NCI-H1092 (cell line): ENCODE data around the gene RAB17.

Source experiments
- DNase-seq: peaks from one replicate; lab custom pipeline; 2025; lab: John Stamatoyannopoulos, UW

The RAB17 gene

GRCh38 chr2:237577956-237578870 lies 12.3 kb downstream of the RAB17 start:
- no peak for DNase-seq

DNA sequence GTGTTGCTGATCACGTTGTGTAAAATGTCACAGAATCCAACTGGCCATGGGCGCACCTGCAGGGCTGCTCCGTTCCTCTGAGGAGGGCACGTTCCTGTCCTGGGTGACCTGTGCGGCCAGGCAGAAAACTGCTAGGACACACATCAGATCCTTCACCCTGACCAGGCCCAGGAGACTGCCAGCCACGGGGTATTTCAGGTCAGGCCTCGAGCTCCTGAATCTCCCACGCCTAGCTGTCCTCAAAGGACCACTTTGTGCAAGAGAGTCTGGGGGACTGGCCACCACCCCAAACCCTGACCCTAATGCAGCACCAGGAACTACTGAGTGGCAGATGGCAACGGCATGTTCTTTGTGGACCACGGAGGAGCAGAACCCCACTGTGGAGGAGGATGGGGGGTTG lies 13.1 kb downstream of the RAB17 start:
- no peak for DNase-seq

GRCh38 chr2:237576974-237577373 lies 13.6 kb downstream of the RAB17 start:
- DNase-seq = no peak

- no peak for DNase-seq
Measured at GRCh38 chr2:237575869-237576862, 14.4 kb downstream of the RAB17 start.

DNA sequence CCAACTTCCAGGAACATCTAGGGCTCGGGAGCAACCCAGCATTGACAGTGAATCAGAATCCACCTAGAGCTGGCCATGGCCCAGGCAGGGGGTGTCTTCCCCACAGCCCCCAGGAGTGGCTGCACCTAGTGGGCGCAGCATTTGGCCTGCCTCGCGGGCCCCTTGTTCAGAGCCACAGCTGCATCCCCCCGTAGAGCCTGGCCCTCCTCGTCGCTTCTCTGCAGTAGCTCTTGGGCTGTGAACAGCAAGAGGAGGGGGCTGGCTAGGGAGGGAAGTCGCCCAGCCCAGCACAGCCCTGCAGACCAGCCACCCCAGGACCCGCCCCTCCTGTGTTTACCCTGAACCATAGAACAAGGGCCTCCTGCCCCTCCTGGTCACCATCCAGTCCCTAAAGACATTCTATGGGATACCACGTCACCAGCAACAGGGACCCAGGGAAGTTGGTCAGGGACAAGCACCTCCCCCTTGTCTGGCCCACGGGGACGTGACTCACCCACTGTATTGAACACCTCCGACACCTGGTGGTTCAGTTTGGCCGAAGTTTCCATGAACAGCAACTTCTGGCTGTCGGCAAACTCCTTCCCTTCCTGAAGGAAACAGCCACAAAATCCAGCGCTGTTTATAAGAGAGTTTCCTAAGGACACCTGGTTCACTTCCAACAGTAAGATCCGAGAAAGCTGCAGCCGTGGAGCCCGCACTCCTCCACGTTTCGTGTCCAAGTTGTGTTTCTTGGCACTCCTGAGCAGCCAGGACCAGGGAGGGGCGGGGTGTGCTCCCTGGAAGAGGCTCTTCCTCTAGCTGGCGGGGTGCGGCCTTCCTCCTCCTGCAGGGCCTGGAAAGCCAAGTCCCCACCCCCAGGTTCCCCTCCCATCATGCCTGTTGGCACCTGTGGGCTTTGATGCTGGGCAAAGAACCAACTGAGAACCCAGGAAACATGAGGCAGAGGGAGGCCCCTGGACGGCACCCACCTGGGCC lies 15.4 kb downstream of the RAB17 start:
- DNase-seq = no peak

DNA sequence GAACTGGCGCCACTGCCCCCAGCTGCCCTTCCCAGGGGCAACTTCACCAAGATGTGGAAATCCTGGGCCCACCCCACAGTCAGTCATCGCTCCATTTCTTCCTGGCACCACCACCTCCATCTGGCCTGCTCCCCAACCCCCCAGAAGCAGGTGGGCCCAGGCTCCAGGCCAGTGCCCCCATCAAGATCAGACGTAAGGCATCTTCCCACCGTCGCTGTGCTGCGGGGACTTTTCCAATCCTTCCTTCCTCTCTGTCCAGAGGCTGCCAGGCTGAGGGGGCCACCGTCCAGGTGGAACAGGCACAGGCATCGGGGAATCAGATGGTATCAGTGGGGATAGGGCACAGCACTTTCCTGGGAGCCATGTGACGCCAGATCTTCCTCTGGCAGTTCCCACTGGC lies 16.1 kb downstream of the RAB17 start:
- DNase-seq = no peak

DNA sequence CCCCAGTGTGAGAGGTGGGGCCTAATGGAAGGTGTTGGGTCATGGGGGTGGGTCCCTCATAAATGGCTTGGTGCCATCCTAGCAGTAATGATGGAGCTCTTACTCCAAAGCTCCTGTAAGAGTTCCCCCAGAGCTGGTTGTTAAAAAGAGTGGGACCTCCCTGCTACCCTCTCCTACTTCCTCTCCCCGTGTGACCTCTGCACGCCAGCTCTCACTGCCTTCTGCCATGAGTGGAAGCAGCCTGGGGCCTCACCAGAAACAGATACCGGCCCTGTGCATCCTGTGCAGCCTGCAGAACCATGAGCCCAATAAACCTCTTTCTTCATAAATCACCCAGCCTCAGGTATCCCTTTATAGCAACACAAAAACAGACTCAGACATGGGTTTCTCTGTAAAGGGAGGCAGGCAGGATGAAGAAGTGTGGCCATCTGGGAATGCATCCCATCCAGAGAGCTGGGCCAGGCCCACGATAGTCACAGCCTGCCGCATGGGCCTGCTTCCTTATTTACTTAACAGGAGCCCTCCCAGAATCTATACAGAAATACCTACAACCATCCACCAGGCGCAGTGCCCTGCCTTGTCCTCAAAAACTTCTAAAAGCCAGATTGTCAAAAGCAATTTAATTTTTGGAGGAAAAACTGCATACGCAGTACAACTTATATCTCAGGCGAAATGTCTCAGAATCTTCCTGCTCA lies 16.7 kb downstream of the RAB17 start:
- DNase-seq = no peak

DNA sequence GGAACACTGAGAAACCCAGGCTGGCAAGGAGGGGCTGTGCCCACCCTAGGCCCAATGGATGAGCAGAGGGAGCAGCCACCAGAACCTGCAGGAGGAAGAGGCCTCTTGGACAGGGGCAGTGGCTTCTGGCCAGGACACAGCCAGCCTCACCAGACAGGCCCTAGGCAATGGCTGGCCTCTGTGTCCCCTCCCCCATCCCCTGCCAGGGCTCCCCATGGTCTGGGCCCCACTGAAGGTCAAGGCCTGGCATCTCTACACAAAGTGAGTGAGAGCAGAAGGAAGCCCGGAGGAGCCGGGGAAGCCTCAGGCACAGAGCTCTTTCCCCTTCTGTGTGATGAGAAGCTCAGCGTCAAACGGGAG lies 17.8 kb downstream of the RAB17 start:
- DNase-seq = no peak

GRCh38 chr2:237572021-237572741 lies 18.4 kb downstream of the RAB17 start:
- DNase-seq = peak; percentile 70

- DNase-seq = no peak
Measured at GRCh38 chr2:237571551-237571950, 19.0 kb downstream of the RAB17 start.

DNA sequence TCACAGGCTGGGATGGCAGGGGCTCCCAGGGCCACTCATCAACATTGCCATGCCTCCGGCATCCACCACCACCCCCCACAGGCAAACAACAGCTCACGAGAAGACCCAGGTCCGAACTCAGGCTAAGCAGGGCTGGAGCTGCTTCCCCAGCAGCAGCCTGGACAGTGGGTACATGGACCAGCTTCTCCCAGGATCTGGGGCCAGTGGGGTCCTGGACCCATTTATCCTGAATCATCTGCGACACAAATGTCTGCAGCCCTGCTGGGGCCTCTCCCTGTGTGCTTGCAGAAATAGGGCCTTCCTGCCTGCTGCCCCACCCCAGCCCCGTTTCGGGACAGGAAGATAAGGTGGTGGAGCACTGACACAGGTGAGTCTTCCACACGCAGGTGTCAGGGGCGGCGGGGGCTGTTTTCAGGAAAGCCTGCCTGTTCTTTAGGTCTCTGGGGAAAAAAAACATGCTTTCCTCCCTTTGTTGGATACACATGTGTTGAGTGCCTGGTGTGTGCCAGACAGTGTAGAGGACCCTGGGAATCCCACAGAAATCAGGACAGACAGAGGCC lies 19.7 kb downstream of the RAB17 start:
- no peak for DNase-seq

- DNase-seq = no peak
Measured at GRCh38 chr2:237569896-237570295, 20.6 kb downstream of the RAB17 start.

DNA sequence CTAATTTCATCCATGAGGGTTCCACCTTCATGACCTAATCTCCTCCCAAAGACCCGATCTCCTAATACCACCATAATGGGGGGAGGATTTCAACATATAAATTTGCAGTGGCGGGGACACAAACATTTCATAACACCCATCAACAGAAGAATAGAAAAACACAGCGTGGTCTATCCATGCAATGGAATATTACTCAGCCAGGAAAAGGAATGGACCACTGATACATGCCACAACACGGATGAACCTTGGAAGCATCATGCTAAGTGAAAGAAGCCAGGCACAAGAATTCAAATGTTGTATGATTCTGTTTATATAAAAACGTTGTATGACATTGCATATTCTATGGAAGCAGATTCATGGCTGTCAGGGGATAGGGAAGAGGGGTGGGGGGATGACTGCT lies 21.5 kb downstream of the RAB17 start:
- DNase-seq = no peak

DNA sequence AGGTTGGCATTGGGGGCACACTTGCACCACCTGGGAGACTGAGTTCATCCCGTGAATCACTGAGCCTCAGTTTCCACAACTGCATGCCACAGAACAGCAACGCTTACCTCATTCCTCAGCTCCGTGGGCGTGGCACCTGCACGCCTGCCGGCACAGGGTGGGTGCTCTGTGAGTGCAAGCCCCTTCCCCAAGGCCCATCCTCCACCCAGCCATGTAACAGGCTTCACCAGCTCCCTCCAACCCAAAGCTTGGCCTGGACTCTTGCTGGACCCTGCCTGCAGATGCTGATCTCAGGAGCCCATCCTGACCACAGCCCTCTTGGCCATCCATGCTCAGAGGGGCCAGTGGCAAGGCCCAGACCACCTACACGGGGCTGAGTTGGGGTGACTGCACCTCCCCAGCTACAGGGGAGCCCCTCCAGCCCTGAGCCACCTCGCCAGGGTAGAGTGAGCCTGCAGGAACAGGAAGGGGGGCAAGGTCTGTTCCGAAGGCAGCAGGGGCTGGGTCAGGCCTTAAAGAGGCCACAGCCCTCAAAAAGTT lies 22.3 kb downstream of the RAB17 start:
- no peak for DNase-seq

DNA sequence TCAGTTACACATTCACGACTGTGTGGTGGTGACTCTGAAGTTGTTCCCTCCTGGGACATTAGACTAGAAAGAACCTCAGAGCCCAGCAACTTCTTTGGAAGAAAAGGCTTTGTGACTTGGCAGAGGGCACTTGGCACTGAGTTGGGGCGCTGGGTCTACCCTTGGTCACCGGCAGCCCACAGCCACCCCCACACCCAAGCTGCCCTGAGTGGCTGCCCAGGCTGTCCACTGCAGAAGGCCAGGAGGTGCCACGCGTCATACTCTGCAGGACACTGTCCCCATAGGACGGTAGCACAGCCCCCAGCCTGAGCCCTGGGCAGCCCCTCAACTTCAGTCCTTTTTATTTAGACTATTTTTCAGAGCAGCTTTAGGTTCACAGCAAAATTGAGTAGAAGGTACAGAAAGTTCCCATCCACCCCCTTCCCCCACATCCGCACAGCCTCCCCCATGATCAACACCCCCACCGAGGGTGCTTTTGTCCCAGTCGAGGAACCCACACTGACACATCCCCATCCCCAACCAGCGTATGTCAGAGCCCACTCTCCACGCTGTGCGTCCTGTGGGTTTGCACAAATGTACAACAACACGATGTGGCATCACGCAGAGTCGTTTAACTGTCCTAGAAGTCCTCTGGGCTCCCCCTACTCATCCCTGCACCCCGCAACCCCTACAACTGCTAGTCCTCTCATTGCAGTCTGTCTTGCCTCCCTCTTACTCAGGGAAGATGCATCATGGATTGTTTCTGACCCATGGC lies 23.1 kb downstream of the RAB17 start:
- no peak for DNase-seq

GRCh38 chr2:237566401-237567235 lies 23.9 kb downstream of the RAB17 start, which contains the start of gene PRLH:
Gene PRLH, plus strand, starts transcription at chr2:237566574. Its CDS starts 0 bp downstream, at chr2:237566574.
- DNase-seq = no peak

- no peak for DNase-seq
Measured at GRCh38 chr2:237565974-237566373, 24.6 kb downstream of the RAB17 start.
